IMR-90 (cell line): ENCODE measurements around the gene TROAP. TPM values are rescaled to one million over a fixed set of nuclear protein-coding genes. Genes with fewer than 3 reads are reported as not detected.

Experiments used
- ATAC-seq: fragments of 200-7000 bp; cut with Tn5 transposase; 2 replicates; pipeline ENCODE4 v1.9.1; 2020; ENCODE audit warnings: low read depth, mild to moderate bottlenecking, moderate library complexity
- BruUV-seq: library from RNA; stranded (reverse); fragments of 400-500 nt; replicated peaks from 2 replicates; lab custom pipeline; 2021; lab: Mats Ljungman, UMichigan
- CTCF ChIA-PET: fragments of 300-600 bp; formaldehyde crosslinking; extraction: SDS; loops from one replicate; lab custom pipeline; 2021; ENCODE audit warnings: antibody characterized with exemption; lab: Yijun Ruan, JAX
- POLR2A ChIA-PET: fragments of 300-600 bp; sonication (Branson Sonifier 250); formaldehyde crosslinking; loops from one replicate; lab custom pipeline; 2022; ENCODE audit warnings: antibody characterized with exemption; ENCODE audit not compliant: unreplicated experiment; lab: Charles Lee
- DNase-seq: peaks from one replicate; pipeline ENCODE4 v3.0.0; 2013
- H2AFZ ChIP-seq: replicated peaks from 2 replicates; pipeline ENCODE3; 2013; ENCODE audit warnings: low read length, mild to moderate bottlenecking; ENCODE audit not compliant: poor library complexity
- H2AK5ac ChIP-seq: 2 replicates; pipeline ENCODE4 v1.6.1; 2013; ENCODE audit warnings: low read depth, low read length, inconsistent platforms
- H2AK9ac ChIP-seq: replicated peaks from 2 replicates; pipeline ENCODE3; 2013; ENCODE audit warnings: mild to moderate bottlenecking, low read depth, low read length, moderate library complexity; ENCODE audit not compliant: poor library complexity
- H2BK120ac ChIP-seq: 2 replicates; pipeline ENCODE4 v1.6.1; 2013; ENCODE audit warnings: low read depth, low read length, inconsistent platforms
- H2BK15ac ChIP-seq: 3 replicates; pipeline ENCODE4 v1.6.1; 2013; ENCODE audit warnings: low read depth, low read length, inconsistent platforms
- H2BK20ac ChIP-seq: 2 replicates; pipeline ENCODE4 v1.6.1; 2013; ENCODE audit warnings: low read depth, mild to moderate bottlenecking, inconsistent platforms, low read length, moderate library complexity
- H2BK5ac ChIP-seq: 2 replicates; pipeline ENCODE4 v1.6.1; 2013; ENCODE audit warnings: mild to moderate bottlenecking, low read depth, low read length, inconsistent platforms; ENCODE audit not compliant: poor library complexity, severe bottlenecking
- H3K14ac ChIP-seq: replicated peaks from 2 replicates; pipeline ENCODE4 v1.6.1; 2013; ENCODE audit warnings: low read depth, low read length, inconsistent platforms
- H3K18ac ChIP-seq: 2 replicates; pipeline ENCODE4 v1.6.1; 2013; ENCODE audit warnings: low read depth, low read length, control low read depth
- H3K23ac ChIP-seq: 2 replicates; pipeline ENCODE4 v1.6.1; 2013; ENCODE audit warnings: low read depth, low read length, inconsistent platforms
- H3K27ac ChIP-seq: 2 replicates; pipeline ENCODE4 v1.5.1; 2013; ENCODE audit warnings: mild to moderate bottlenecking, control low read depth, low read length; ENCODE audit not compliant: insufficient read depth
- H3K27me3 ChIP-seq: 2 replicates; pipeline ENCODE4 v1.6.1; 2013; ENCODE audit warnings: low read length; ENCODE audit not compliant: control insufficient read depth, insufficient read depth
- H3K36me3 ChIP-seq: 2 replicates; pipeline ENCODE4 v1.6.1; 2013; ENCODE audit warnings: low read length, mixed read lengths; ENCODE audit not compliant: control insufficient read depth, insufficient read depth
- H3K4ac ChIP-seq: 2 replicates; pipeline ENCODE4 v1.6.1; 2013; ENCODE audit warnings: low read depth, low read length, inconsistent platforms
- H3K4me1 ChIP-seq: 2 replicates; pipeline ENCODE4 v1.6.1; 2013; ENCODE audit warnings: low read length, mixed read lengths; ENCODE audit not compliant: control insufficient read depth, insufficient read depth
- H3K4me2 ChIP-seq: 2 replicates; pipeline ENCODE4 v1.6.1; 2013; ENCODE audit warnings: low read depth, mild to moderate bottlenecking, control low read depth, low read length, moderate library complexity
- H3K4me3 ChIP-seq: 2 replicates; pipeline ENCODE4 v1.5.1; 2013; ENCODE audit warnings: low read depth, mild to moderate bottlenecking, control low read depth, low read length, moderate library complexity; ENCODE audit not compliant: insufficient read depth
- H3K56ac ChIP-seq: 2 replicates; pipeline ENCODE4 v1.6.1; 2013; ENCODE audit warnings: low read length, inconsistent platforms; ENCODE audit not compliant: insufficient read depth; ENCODE audit errors: extremely low read depth
- H3K79me1 ChIP-seq, 2 experiments: 2 replicates each; pipeline ENCODE4 v1.6.1; 2013; ENCODE audit warnings: low read length in 2 of 2, inconsistent platforms in 1 of 2, low read depth in 1 of 2
- H3K9ac ChIP-seq: 2 replicates; pipeline ENCODE4 v1.6.1; 2013; ENCODE audit warnings: low read depth, low read length, control low read depth
- H3K9me1 ChIP-seq: 2 replicates; pipeline ENCODE4 v1.6.1; 2013; ENCODE audit warnings: low read length, inconsistent platforms; ENCODE audit not compliant: insufficient read depth
- H3K9me3 ChIP-seq: 2 replicates; pipeline ENCODE4 v1.6.1; 2013; ENCODE audit warnings: low read length; ENCODE audit not compliant: control insufficient read depth, insufficient read depth
- H4K20me1 ChIP-seq: 2 replicates; pipeline ENCODE4 v1.6.1; 2013; ENCODE audit warnings: low read length, inconsistent platforms; ENCODE audit not compliant: insufficient read depth
- H4K5ac ChIP-seq: 2 replicates; pipeline ENCODE4 v1.6.1; 2013; ENCODE audit warnings: mild to moderate bottlenecking, low read depth, low read length, control low read depth
- H4K8ac ChIP-seq, 2 experiments: 2 replicates each; pipeline ENCODE4 v1.6.1; 2013; ENCODE audit warnings: low read depth in 2 of 2, low read length in 2 of 2, control low read depth in 1 of 2, inconsistent platforms in 1 of 2
- H4K91ac ChIP-seq: 2 replicates; pipeline ENCODE4 v1.6.1; 2013; ENCODE audit warnings: low read depth, low read length, inconsistent platforms; ENCODE audit not compliant: insufficient read depth
- ELK1 ChIP-seq: fragments of 150-350 bp; IDR thresholded peaks from 2 replicates; pipeline ENCODE4 v1.6.1; 2016; ENCODE audit warnings: low read depth, mild to moderate bottlenecking, low read length, moderate library complexity, borderline replicate concordance
- POLR2A ChIP-seq: IDR thresholded peaks from 2 replicates; pipeline ENCODE4 v1.6.1; 2012; ENCODE audit warnings: mild to moderate bottlenecking, low read depth, low read length
- RFX5 ChIP-seq: IDR thresholded peaks from 2 replicates; pipeline ENCODE4 v1.8.0; 2012; ENCODE audit warnings: low read depth, mild to moderate bottlenecking, low read length, moderate library complexity
- WGBS, 2 experiments: methylation state at CpG; one replicate each; pipeline versions ENCODE4 v1.1.5 to v1.1.7; 2013; ENCODE audit warnings: missing lambda C conversion rate in 2 of 2; ENCODE audit not compliant: insufficient read length in 1 of 2; ENCODE audit errors: extremely low coverage in 2 of 2; 5-methylcytosine and 5-hydroxymethylcytosine counted together
- dilution Hi-C: fragments of 300-500 bp; cut with HindIII; formaldehyde crosslinking; loops from one replicate; pipeline ENCODE4 v1.14.3; 2018; ENCODE audit warnings: low sequenced_read_pairs; ENCODE audit not compliant: unreplicated experiment
- in situ Hi-C: fragments of 300-500 bp; cut with MboI; formaldehyde crosslinking; loops from 3 replicates; pipeline ENCODE4 v1.14.3; 2019; ENCODE audit warnings: low sequenced_read_pairs, inconsistent platforms, mixed read lengths
- intact Hi-C: fragments of 100-400 bp; cut with micrococcal nuclease; formaldehyde crosslinking; loops from 2 replicates; pipeline ENCODE4 v1.10.0; 2022
- polyA plus RNA-seq, 3 experiments: library from polyadenylated mRNA; depleted of rRNA; stranded (reverse); fragments of >200 nt; gene quantifications; 2 replicates each; pipeline ENCODE4 v1.2.3, GENCODE V29; 2012; ENCODE audit warnings: low replicate concordance in 1 of 3
- total RNA-seq: library from RNA; depleted of rRNA; stranded (reverse); fragments of >200 nt; gene quantifications from 2 replicates; pipeline ENCODE4 v1.2.3, GENCODE V29; 2012

TROAP gene
- total and polyA plus RNA-seq, 2 of the 4 experiments (the other 2 are of a cell fraction): 21.5 to 29.3 TPM

- Histone ChIP-seq H3K4me3 (no peak overlapping the region), H4K8ac (no peak overlapping the region), H2BK15ac (no peak overlapping the region), H3K4me2 (no peak overlapping the region), H3K4ac (no peak overlapping the region), H2BK20ac (no peak overlapping the region), H2BK120ac (no peak overlapping the region), H3K4me1 (peaks cover 5% of the 10 kb centered on the region; the same call in 1 of the 2 replicates), H3K14ac (no peak overlapping the region), H4K20me1 (0 out of 2 replicates have a peak, but pooled peaks cover 5% of the 10 kb centered on the region), H2AK9ac (no peak overlapping the region), H3K36me3 (no peaks in the 10 kb centered on the region), H4K5ac (no peak overlapping the region), H3K9me1 (peaks cover 5% of the 10 kb centered on the region; the same call in 1 of the 2 replicates), H3K79me1 (no peaks in the 10 kb centered on the region), H4K91ac (no peak overlapping the region), H3K56ac (no peak overlapping the region), H2AFZ (no peak overlapping the region), H3K27me3 (peaks cover 87% of the 10 kb centered on the region), H2BK5ac (no peak overlapping the region), H3K9me3 (no peaks in the 10 kb centered on the region), H3K9ac (no peak overlapping the region), H3K23ac (no peak overlapping the region), H3K18ac (no peak overlapping the region), H3K27ac (no peak overlapping the region), H2AK5ac (no peak overlapping the region)
- no peak for DNase-seq
- POLR2A ChIA-PET: no interaction called here
- WGBS, 2 experiments: 40% methylated on average over 1 of the region's 6 CpGs; no CpG with 5 or more reads in 1 of the 2 experiments
- BruUV-seq: no TSS peak
- intact Hi-C loops (no loop called here), in situ Hi-C loops (no loop called here), dilution Hi-C loops (no loop called here)
- CTCF ChIA-PET: interaction anchor here (2.9 kb wide), 1 partner anchor 8 kb away, joined by 24 read pairs; no protein-coding TSS in a partner anchor
- ATAC-seq: no peak
- TF ChIP-seq RFX5 (no peak), ELK1 (no peak), POLR2A (no peak)
Measured at GRCh38 chr12:49340095-49340870, 17.2 kb downstream of the TROAP start.
